Panc1 (cell line): Measurements from ENCODE around the gene EIF2A. TPM values are rescaled to one million over a fixed set of nuclear protein-coding genes. Genes with fewer than 3 reads are reported as not detected.

Experiments
- ATAC-seq: fragments of 200-7000 bp; cut with Tn5 transposase; 2 replicates; pipeline ENCODE4 v1.9.1; 2020; ENCODE audit warnings: mild to moderate bottlenecking, moderate library complexity
- BruUV-seq: library from RNA; stranded (reverse); fragments of 400-500 nt; replicated peaks from 2 replicates; lab custom pipeline; 2021; lab: Mats Ljungman, UMichigan
- CTCF ChIA-PET: fragments of 300-600 bp; sonication (Branson Sonifier 250); formaldehyde crosslinking; loops from one replicate; lab custom pipeline; 2022; ENCODE audit warnings: antibody characterized with exemption; lab: Charles Lee
- POLR2A ChIA-PET: fragments of 300-600 bp; sonication (Branson Sonifier 250); formaldehyde crosslinking; loops from one replicate; lab custom pipeline; 2022; ENCODE audit warnings: antibody characterized with exemption; lab: Charles Lee
- DNase-seq: peaks from one replicate; pipeline ENCODE4 v3.0.0-alpha.2; 2010; ENCODE audit warnings: low read depth, low spot score
- H3K27ac ChIP-seq: 2 replicates; pipeline ENCODE4 v1.5.1; 2011; ENCODE audit warnings: mild to moderate bottlenecking, low read length, inconsistent platforms
- H3K27me3 ChIP-seq: fragments of 200-500 bp; sonication (Bioruptor generic); 2 replicates; pipeline ENCODE4 v1.6.0; 2014; ENCODE audit warnings: low read length, inconsistent platforms; ENCODE audit not compliant: control insufficient read depth, insufficient read depth
- H3K36me3 ChIP-seq: fragments of 200-500 bp; sonication (Bioruptor generic); 2 replicates; pipeline ENCODE4 v1.5.1; 2014; ENCODE audit warnings: inconsistent platforms, mild to moderate bottlenecking, low read length, moderate library complexity; ENCODE audit not compliant: control insufficient read depth, insufficient read depth
- H3K4me1 ChIP-seq: 2 replicates; pipeline ENCODE4 v1.5.1; 2011; ENCODE audit warnings: inconsistent platforms, mild to moderate bottlenecking, low read length, moderate library complexity; ENCODE audit not compliant: control insufficient read depth, insufficient read depth
- H3K4me3 ChIP-seq, 2 experiments: 2 replicates each; pipeline ENCODE4 v1.5.1; 2011 to 2012; ENCODE audit warnings: low read depth in 2 of 2, low read length in 2 of 2, mild to moderate bottlenecking in 2 of 2, inconsistent platforms in 1 of 2, moderate library complexity in 1 of 2
- H3K9me3 ChIP-seq: fragments of 200-500 bp; sonication (Bioruptor generic); 2 replicates; pipeline ENCODE4 v1.5.1; 2014; ENCODE audit warnings: low read depth, mild to moderate bottlenecking, inconsistent platforms, low read length, moderate library complexity; ENCODE audit not compliant: control insufficient read depth, insufficient read depth
- CTCF ChIP-seq: fragments of 450-650 bp; IDR thresholded peaks from 2 replicates; pipeline ENCODE4 v1.5.1; 2017; ENCODE audit warnings: mild to moderate bottlenecking
- POLR2AphosphoS5 ChIP-seq: IDR thresholded peaks from 2 replicates; pipeline ENCODE4 v1.6.1; 2012; ENCODE audit warnings: mild to moderate bottlenecking, low read depth, low read length, moderate library complexity
- SIN3A ChIP-seq: IDR thresholded peaks from 2 replicates; pipeline ENCODE4 v1.6.1; 2012; ENCODE audit warnings: low read depth, mild to moderate bottlenecking, low read length, moderate library complexity, borderline replicate concordance; ENCODE audit not compliant: insufficient read depth
- TCF7L2 ChIP-seq: IDR thresholded peaks from 2 replicates; pipeline ENCODE4 v1.6.1; 2011; ENCODE audit warnings: mild to moderate bottlenecking, low read depth, low read length, inconsistent platforms
- in situ Hi-C: cut with HindIII; loops from 2 replicates; pipeline ENCODE4 v1.10.0; 2016; ENCODE audit warnings: low sequenced_read_pairs, low pct_unique_long_range_greater_than_20kb
- intact Hi-C: fragments of 100-400 bp; cut with micrococcal nuclease; formaldehyde crosslinking; loops from one replicate; pipeline ENCODE4 v1.10.0; 2022; ENCODE audit not compliant: unreplicated experiment
- total RNA-seq: library from RNA; stranded (reverse); gene quantifications from one replicate; pipeline ENCODE4 v1.2.1, GENCODE V29; 2021; ENCODE audit not compliant: unreplicated experiment
- TF ChIP-seq, protein P1 (sequence below), 2 experiments: IDR thresholded peaks; 2 replicates each; pipeline ENCODE4 v1.6.1; 2011 to 2012; ENCODE audit warnings: low read depth in 2 of 2, control low read depth in 1 of 2, low read length in 1 of 2, mild to moderate bottlenecking in 1 of 2, moderate library complexity in 1 of 2; ENCODE audit not compliant: insufficient read depth in 1 of 2

The EIF2A gene
- total RNA-seq, 1 experiment from 2014 or later: 70.0 TPM

DNA sequence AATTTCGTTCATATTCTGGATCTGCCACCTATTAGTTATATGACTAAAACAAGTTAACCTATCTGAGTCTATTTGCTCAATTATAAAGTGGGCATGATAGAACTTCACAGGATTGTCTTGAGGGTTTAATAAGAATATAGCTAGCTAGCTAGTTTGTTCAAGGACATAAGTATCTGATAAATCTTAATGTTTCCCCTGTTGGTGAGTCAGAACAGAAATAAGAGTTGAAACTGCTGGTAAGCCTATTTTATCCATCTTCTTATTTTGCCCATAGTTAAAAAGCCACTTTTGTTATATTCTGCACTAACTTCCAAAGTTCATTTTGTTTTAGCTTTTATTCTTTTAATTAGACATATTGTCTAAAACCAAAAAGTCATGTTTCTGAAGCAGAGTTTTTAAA is 65.9 kb downstream of the EIF2A start:
- Histone ChIP-seq H3K36me3 (no peaks in the 10 kb centered on the region; the same call in 1 of the 2 replicates), H3K27ac (no peak overlapping the region), H3K27me3 (no peaks in the 10 kb centered on the region), H3K4me1 (peaks cover 4% of the 10 kb centered on the region; the same call in 1 of the 2 replicates), H3K4me3 (no peak overlapping the region), H3K9me3 (no peaks in the 10 kb centered on the region)
- no TSS peak for BruUV-seq
- POLR2A ChIA-PET: no interaction called here
- no peak for TF ChIP-seq POLR2AphosphoS5
- TF ChIP-seq, protein P1, sequence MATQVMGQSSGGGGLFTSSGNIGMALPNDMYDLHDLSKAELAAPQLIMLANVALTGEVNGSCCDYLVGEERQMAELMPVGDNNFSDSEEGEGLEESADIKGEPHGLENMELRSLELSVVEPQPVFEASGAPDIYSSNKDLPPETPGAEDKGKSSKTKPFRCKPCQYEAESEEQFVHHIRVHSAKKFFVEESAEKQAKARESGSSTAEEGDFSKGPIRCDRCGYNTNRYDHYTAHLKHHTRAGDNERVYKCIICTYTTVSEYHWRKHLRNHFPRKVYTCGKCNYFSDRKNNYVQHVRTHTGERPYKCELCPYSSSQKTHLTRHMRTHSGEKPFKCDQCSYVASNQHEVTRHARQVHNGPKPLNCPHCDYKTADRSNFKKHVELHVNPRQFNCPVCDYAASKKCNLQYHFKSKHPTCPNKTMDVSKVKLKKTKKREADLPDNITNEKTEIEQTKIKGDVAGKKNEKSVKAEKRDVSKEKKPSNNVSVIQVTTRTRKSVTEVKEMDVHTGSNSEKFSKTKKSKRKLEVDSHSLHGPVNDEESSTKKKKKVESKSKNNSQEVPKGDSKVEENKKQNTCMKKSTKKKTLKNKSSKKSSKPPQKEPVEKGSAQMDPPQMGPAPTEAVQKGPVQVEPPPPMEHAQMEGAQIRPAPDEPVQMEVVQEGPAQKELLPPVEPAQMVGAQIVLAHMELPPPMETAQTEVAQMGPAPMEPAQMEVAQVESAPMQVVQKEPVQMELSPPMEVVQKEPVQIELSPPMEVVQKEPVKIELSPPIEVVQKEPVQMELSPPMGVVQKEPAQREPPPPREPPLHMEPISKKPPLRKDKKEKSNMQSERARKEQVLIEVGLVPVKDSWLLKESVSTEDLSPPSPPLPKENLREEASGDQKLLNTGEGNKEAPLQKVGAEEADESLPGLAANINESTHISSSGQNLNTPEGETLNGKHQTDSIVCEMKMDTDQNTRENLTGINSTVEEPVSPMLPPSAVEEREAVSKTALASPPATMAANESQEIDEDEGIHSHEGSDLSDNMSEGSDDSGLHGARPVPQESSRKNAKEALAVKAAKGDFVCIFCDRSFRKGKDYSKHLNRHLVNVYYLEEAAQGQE (IDR thresholded peaks at IDR 0.05; ENCODE audit: insufficient read depth in 1 of 2, low read depth in 2 of 2, low read length in 1 of 2): no peak
- ATAC-seq (no peak), DNase-seq (no peak)
- intact Hi-C loops (no loop called here), in situ Hi-C loops (no loop called here)
- CTCF ChIA-PET: interaction anchor here (0.5 kb wide), 1 partner anchor 1045 kb away, joined by 6 read pairs; no protein-coding TSS in a partner anchor

GRCh38 chr3:150613034-150613433 is 66.4 kb downstream of the EIF2A start:
- Histone ChIP-seq H3K27me3 (no peaks in the 10 kb centered on the region), H3K4me1 (no peaks in the 10 kb centered on the region; the same call in 1 of the 2 replicates), H3K36me3 (no peaks in the 10 kb centered on the region; the same call in 1 of the 2 replicates), H3K9me3 (no peaks in the 10 kb centered on the region), H3K4me3 (no peak overlapping the region), H3K27ac (no peak overlapping the region)
- no peak for TF ChIP-seq TCF7L2
- TF ChIP-seq CTCF: no peak
- TF ChIP-seq SIN3A: no peak
- no peak for TF ChIP-seq POLR2AphosphoS5
- TF ChIP-seq, protein P1 (IDR thresholded peaks at IDR 0.05; ENCODE audit: insufficient read depth in 1 of 2, low read depth in 2 of 2, low read length in 1 of 2): no peak
- intact Hi-C loops (no loop called here), in situ Hi-C loops (no loop called here)
- no TSS peak for BruUV-seq
- ATAC-seq (no peak), DNase-seq (no peak)
- ChIA-PET POLR2A (interaction anchor here (0.7 kb wide), 1 partner anchor 150 kb away, joined by 4 read pairs; no protein-coding TSS in a partner anchor), CTCF (interaction anchor here (0.5 kb wide), 1 partner anchor 1046 kb away, joined by 6 read pairs; no protein-coding TSS in a partner anchor)
